Osteocyte (in vitro differentiated cells): ENCODE measurements around the gene TSPY8. TPM values are rescaled to one million over a fixed set of nuclear protein-coding genes. Genes with fewer than 3 reads are reported as not detected.
"Not testable (repeated sequence)": the region's sequence is repeated elsewhere in the genome, so short reads cannot be mapped to it uniquely, and the experiment has no call there.

Source experiments
- DNase-seq: peaks from one replicate; pipeline ENCODE4 v3.0.0; 2021; ENCODE audit warnings: mixed read lengths; ENCODE audit not compliant: unreplicated experiment; ENCODE audit errors: extremely low spot score
- H3K27ac Mint-ChIP-seq: one replicate; pipeline ENCODE4 v1.8.0; 2021; ENCODE audit warnings: mild to moderate bottlenecking, mixed read lengths; ENCODE audit not compliant: unreplicated experiment
- H3K27me3 Mint-ChIP-seq: one replicate; pipeline ENCODE4 v1.8.0; 2021; ENCODE audit warnings: mixed read lengths; ENCODE audit not compliant: unreplicated experiment
- H3K36me3 Mint-ChIP-seq: one replicate; pipeline ENCODE4 v1.8.0; 2021; ENCODE audit warnings: mixed read lengths; ENCODE audit not compliant: unreplicated experiment
- H3K4me1 Mint-ChIP-seq: one replicate; pipeline ENCODE4 v1.8.0; 2021; ENCODE audit warnings: mixed read lengths; ENCODE audit not compliant: unreplicated experiment
- H3K4me3 Mint-ChIP-seq: one replicate; pipeline ENCODE4 v1.8.0; 2021; ENCODE audit warnings: mild to moderate bottlenecking, moderate library complexity, mixed read lengths; ENCODE audit not compliant: unreplicated experiment
- H3K9me3 Mint-ChIP-seq: one replicate; pipeline ENCODE4 v1.8.0; 2021; ENCODE audit warnings: mixed read lengths; ENCODE audit not compliant: unreplicated experiment
- CTCF ChIP-seq: fragments of 200-600 bp; sonication (generic); IDR thresholded peaks from 2 replicates; pipeline ENCODE4 v1.5.0; 2021; ENCODE audit warnings: antibody characterized with exemption, mild to moderate bottlenecking, moderate library complexity
- long read RNA-seq: library from polyadenylated mRNA; unstranded; transcript quantifications from one replicate; pipeline ENCODE4 v2.0.0, GENCODE V29; 2021
- total RNA-seq: library from RNA; stranded (reverse); gene quantifications from 2 replicates; pipeline ENCODE4 v1.2.1, GENCODE V29; 2021

TSPY8 gene
- total RNA-seq = not detected in 2 replicates
- long read RNA-seq = 0 reads

- not testable (repeated sequence) for DNase-seq, H3K4me3 Mint-ChIP-seq, H3K36me3 Mint-ChIP-seq, H3K4me1 Mint-ChIP-seq, H3K9me3 Mint-ChIP-seq, H3K27me3 Mint-ChIP-seq, H3K27ac Mint-ChIP-seq
Observed at GRCh38 chrY:9357497-9357896, at the start of gene TSPY8. TSPY8 (plus strand) TSS chrY:9357797; CDS start chrY:9357843, 46 bp downstream.

- Mint-ChIP-seq H3K9me3 (no peaks in the 10 kb centered on the region), H3K4me1 (no peaks in the 10 kb centered on the region), H3K27ac (no peak overlapping the region), H3K27me3 (no peaks in the 10 kb centered on the region), H3K4me3 (no peak overlapping the region), H3K36me3 (no peaks in the 10 kb centered on the region)
- TF ChIP-seq CTCF = no peak
- DNase-seq = no peak
Observed at GRCh38 chrY:9320996-9321395, 36.6 kb upstream of the TSPY8 start.

GRCh38 chrY:9337164-9337563 is 20.4 kb upstream of the TSPY8 start, which contains the start of gene TSPY4:
TSPY4 (plus strand) TSS chrY:9337464; CDS start chrY:9337510, 46 bp downstream.
- H3K27me3 Mint-ChIP-seq, H3K36me3 Mint-ChIP-seq, H3K4me1 Mint-ChIP-seq, H3K27ac Mint-ChIP-seq, H3K4me3 Mint-ChIP-seq, DNase-seq, H3K9me3 Mint-ChIP-seq: not testable (repeated sequence)

- not testable (repeated sequence) for H3K27ac Mint-ChIP-seq, H3K27me3 Mint-ChIP-seq, H3K36me3 Mint-ChIP-seq, H3K4me3 Mint-ChIP-seq, H3K9me3 Mint-ChIP-seq, H3K4me1 Mint-ChIP-seq, DNase-seq
Observed at GRCh38 chrY:9396527-9396926, 38.9 kb downstream of the TSPY8 start.

GRCh38 chrY:9398121-9398520 is 40.5 kb downstream of the TSPY8 start, which contains the start of gene TSPY3:
TSPY3 (plus strand) TSS chrY:9398421; CDS start chrY:9398467, 46 bp downstream.
- H3K27ac Mint-ChIP-seq, H3K4me3 Mint-ChIP-seq, H3K27me3 Mint-ChIP-seq, H3K36me3 Mint-ChIP-seq, H3K4me1 Mint-ChIP-seq, DNase-seq, H3K9me3 Mint-ChIP-seq: not testable (repeated sequence)

Other genes with a start within 250 kb of the TSPY8 start
- gene TSPY4, start 20.3 kb upstream of the TSPY8 start, total RNA-seq = not detected in 2 replicates
- not detected in 2 replicates for gene TSPY3, start 40.6 kb downstream of the TSPY8 start, total RNA-seq
- not detected in 2 replicates for gene TSPY1, start 109.2 kb downstream of the TSPY8 start, total RNA-seq
- not detected in 2 replicates for gene TSPY9, start 129.5 kb downstream of the TSPY8 start, total RNA-seq
- gene TSPY10, start 170.1 kb downstream of the TSPY8 start, total RNA-seq = not detected in 2 replicates